Measurements from ENCODE around the gene GOLGA6C.

DNA sequence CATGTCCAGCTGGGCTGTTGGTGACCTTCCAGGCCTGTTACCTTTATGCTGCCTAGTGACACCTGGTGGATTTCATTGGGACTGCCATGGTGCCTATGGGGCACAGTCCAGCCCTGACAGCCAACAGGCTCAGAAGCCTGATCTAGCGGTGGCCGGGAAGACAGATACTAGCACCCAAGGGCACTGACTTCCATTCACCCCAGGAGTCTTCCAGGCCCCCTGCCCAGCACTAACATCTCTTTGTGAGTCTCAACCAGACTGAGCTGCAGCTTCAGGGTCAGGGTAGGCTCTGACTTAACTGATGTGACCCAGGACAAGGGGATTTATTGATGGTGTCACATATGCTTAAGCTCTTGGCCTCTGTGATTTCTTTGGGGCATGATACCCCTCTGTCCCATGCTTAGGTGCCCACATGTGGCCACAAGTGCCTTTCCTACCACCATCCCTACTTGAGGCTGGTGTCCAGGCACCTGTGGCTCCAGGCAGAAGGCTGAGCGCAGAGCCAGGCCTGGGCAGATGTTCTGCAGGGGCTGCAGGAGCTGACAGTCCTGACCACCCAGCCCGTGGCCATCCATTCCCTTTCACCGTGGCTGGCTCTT lies 16.5 kb downstream of the GOLGA6C start:
- TF ChIP-seq, protein P1, sequence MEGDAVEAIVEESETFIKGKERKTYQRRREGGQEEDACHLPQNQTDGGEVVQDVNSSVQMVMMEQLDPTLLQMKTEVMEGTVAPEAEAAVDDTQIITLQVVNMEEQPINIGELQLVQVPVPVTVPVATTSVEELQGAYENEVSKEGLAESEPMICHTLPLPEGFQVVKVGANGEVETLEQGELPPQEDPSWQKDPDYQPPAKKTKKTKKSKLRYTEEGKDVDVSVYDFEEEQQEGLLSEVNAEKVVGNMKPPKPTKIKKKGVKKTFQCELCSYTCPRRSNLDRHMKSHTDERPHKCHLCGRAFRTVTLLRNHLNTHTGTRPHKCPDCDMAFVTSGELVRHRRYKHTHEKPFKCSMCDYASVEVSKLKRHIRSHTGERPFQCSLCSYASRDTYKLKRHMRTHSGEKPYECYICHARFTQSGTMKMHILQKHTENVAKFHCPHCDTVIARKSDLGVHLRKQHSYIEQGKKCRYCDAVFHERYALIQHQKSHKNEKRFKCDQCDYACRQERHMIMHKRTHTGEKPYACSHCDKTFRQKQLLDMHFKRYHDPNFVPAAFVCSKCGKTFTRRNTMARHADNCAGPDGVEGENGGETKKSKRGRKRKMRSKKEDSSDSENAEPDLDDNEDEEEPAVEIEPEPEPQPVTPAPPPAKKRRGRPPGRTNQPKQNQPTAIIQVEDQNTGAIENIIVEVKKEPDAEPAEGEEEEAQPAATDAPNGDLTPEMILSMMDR (IDR thresholded peaks at IDR 0.05) = peak in 4 of 7 experiments; percentile 66 to 77 (median 67)
- peak in 1 of 4 donors; percentile 15 for TF ChIP-seq POLR2A (IDR thresholded peaks at IDR 0.05)
